OCI-LY1 (cell line): ENCODE data around the gene PDE2A.

Experiments
- H2AFZ ChIP-seq: fragments of 200-600 bp; sonication (generic), shearing (Covaris generic); 2 replicates; pipeline ENCODE4 v1.6.0; 2014; ENCODE audit warnings: antibody characterized with exemption, mild to moderate bottlenecking, low read length
- H3F3A ChIP-seq: fragments of 200-600 bp; sonication (generic), shearing (Covaris generic); 2 replicates; pipeline ENCODE4 v1.6.0; 2014; ENCODE audit warnings: mild to moderate bottlenecking, antibody characterized with exemption, low read length, moderate library complexity; ENCODE audit not compliant: insufficient read depth
- H3K27ac ChIP-seq: fragments of 200-600 bp; sonication (generic); 2 replicates; pipeline ENCODE4 v1.5.1; 2014; ENCODE audit warnings: low read length, mixed run types, mild to moderate bottlenecking, low read depth; ENCODE audit not compliant: poor library complexity, severe bottlenecking
- H3K27me3 ChIP-seq: fragments of 200-600 bp; sonication (generic); 2 replicates; pipeline ENCODE4 v1.6.0; 2014; ENCODE audit warnings: antibody characterized with exemption, mild to moderate bottlenecking, low read length, moderate library complexity; ENCODE audit not compliant: insufficient read depth
- H3K36me3 ChIP-seq: fragments of 200-600 bp; sonication (generic); 2 replicates; pipeline ENCODE4 v1.6.1; 2014; ENCODE audit warnings: mild to moderate bottlenecking, antibody characterized with exemption, low read length, moderate library complexity, mixed read lengths; ENCODE audit not compliant: insufficient read depth
- H3K4me1 ChIP-seq: fragments of 200-600 bp; sonication (generic); 2 replicates; pipeline ENCODE4 v1.5.1; 2014; ENCODE audit warnings: mild to moderate bottlenecking, low read length, moderate library complexity; ENCODE audit not compliant: insufficient read depth, severe bottlenecking
- H3K4me2 ChIP-seq: fragments of 200-600 bp; sonication (generic), shearing (Covaris generic); 2 replicates; pipeline ENCODE4 v1.6.1; 2014; ENCODE audit warnings: low read length
- H3K4me3 ChIP-seq: fragments of 200-600 bp; sonication (generic); 2 replicates; pipeline ENCODE4 v1.5.1; 2014; ENCODE audit warnings: low read length, low read depth, mild to moderate bottlenecking, mixed read lengths; ENCODE audit not compliant: poor library complexity, severe bottlenecking
- H3K79me2 ChIP-seq: fragments of 200-600 bp; shearing (Covaris generic); 2 replicates; pipeline ENCODE4 v1.6.1; 2016; ENCODE audit warnings: mixed run types, low read length, mixed read lengths; ENCODE audit not compliant: insufficient read depth
- H3K9ac ChIP-seq: fragments of 200-600 bp; sonication (generic), shearing (Covaris generic); 2 replicates; pipeline ENCODE4 v1.6.1; 2014; ENCODE audit warnings: mild to moderate bottlenecking, low read length, mixed read lengths
- H3K9me2 ChIP-seq: fragments of 200-600 bp; sonication (generic), shearing (Covaris generic); 2 replicates; pipeline ENCODE4 v1.6.1; 2014; ENCODE audit warnings: low read depth, mild to moderate bottlenecking, low read length, mixed read lengths
- H3K9me3 ChIP-seq: fragments of 200-600 bp; shearing (Covaris generic); 2 replicates; pipeline ENCODE4 v1.6.1; 2014; ENCODE audit warnings: low read length, mixed read lengths
- H4K20me1 ChIP-seq: fragments of 200-600 bp; sonication (generic), shearing (Covaris generic); 2 replicates; pipeline ENCODE4 v1.6.0; 2016; ENCODE audit warnings: mild to moderate bottlenecking, low read length; ENCODE audit not compliant: insufficient read depth
- CTCF ChIP-seq: fragments of 200-600 bp; sonication (generic), shearing (Covaris generic); IDR thresholded peaks from 2 replicates; pipeline ENCODE4 v1.5.1; 2017; ENCODE audit warnings: mild to moderate bottlenecking, antibody characterized with exemption, low read length, moderate library complexity, mixed read lengths
- EZH2 ChIP-seq: fragments of 200-600 bp; sonication (generic), shearing (Covaris generic); IDR thresholded peaks from 2 replicates; pipeline ENCODE4 v1.8.0; 2017; ENCODE audit warnings: borderline replicate concordance, mixed run types, mild to moderate bottlenecking, antibody characterized with exemption, low read length, moderate library complexity, mixed read lengths

Gene PDE2A

GRCh38 chr11:72706579-72706978, 32.4 kb upstream of the PDE2A start:
- H2AFZ ChIP-seq = no peak overlapping the region
- H3K36me3 ChIP-seq = peaks cover 78% of the 10 kb centered on the region; the same call in 1 of the 2 replicates
- TF ChIP-seq EZH2 (no peak), CTCF (no peak)
- H3K4me2 ChIP-seq = no peak overlapping the region
- no peak overlapping the region for H3K9ac ChIP-seq
- no peaks in the 10 kb centered on the region for H3K4me1 ChIP-seq
- no peaks in the 10 kb centered on the region for H4K20me1 ChIP-seq
- no peaks in the 10 kb centered on the region for H3K9me2 ChIP-seq
- H3K27me3 ChIP-seq = no peaks in the 10 kb centered on the region
- no peak overlapping the region for H3K4me3 ChIP-seq
- no peaks in the 10 kb centered on the region for H3K79me2 ChIP-seq
- H3K9me3 ChIP-seq = no peaks in the 10 kb centered on the region
- no peaks in the 10 kb centered on the region for H3F3A ChIP-seq
- H3K27ac ChIP-seq = no peak overlapping the region

DNA sequence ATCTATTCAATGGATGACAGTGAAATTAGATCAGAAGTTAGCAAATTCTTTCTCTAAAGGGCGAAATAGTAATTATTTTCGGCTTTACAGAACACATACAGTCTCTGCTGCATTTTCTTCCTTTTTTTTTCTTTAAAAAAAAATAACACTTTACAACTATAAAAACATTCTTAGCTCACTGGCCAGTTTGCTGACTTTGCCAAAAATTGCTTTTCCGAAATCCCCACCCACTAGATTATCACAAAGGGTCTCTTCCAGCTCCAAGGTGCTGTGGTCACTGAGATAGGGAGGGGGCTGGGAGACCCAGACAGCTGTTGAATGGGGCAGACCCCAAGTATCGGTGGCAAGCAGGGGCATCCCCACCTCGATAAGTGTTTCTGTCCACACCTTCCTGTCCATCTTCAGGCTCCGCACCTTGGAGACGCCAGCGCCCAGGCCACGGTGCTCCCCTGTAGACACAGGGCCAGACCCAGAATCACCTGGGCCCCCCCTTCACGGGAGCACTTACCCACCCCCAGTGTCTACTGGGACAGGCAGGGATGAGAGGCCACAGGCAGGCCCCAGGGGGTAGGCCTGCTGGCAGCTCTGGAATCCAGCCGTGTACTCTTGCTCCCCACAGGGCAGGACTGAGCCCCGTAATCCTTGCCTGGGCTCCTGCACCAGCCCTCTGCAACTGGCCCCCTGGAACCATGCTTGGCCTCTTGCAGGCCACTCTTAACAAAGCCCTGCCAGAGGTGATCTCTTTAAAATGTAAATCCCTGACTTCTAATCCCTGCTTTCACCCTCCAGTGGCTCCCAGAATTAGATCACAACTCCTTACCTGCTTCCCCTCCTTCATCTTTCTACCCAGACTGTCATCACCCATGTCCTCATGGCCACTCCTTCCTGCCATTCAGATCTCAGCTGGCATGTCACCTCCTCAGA, 31.5 kb upstream of the PDE2A start:
- Histone ChIP-seq H3K9me3 (no peaks in the 10 kb centered on the region), H2AFZ (no peak overlapping the region), H3K4me2 (no peak overlapping the region), H4K20me1 (no peaks in the 10 kb centered on the region), H3K4me3 (no peak overlapping the region), H3K27ac (no peak overlapping the region), H3K4me1 (no peaks in the 10 kb centered on the region), H3K9ac (no peak overlapping the region), H3K27me3 (no peaks in the 10 kb centered on the region), H3K36me3 (peaks cover 79% of the 10 kb centered on the region; the same call in 1 of the 2 replicates), H3F3A (no peaks in the 10 kb centered on the region), H3K9me2 (no peaks in the 10 kb centered on the region), H3K79me2 (no peaks in the 10 kb centered on the region)
- TF ChIP-seq CTCF = no peak
- TF ChIP-seq EZH2 = no peak

- Histone ChIP-seq H3K9me2 (no peaks in the 10 kb centered on the region), H3K27ac (no peak overlapping the region), H2AFZ (no peak overlapping the region), H3K4me1 (no peaks in the 10 kb centered on the region), H3K9ac (no peak overlapping the region), H3K79me2 (no peaks in the 10 kb centered on the region), H3K36me3 (peaks cover 79% of the 10 kb centered on the region; the same call in 1 of the 2 replicates), H3K4me3 (no peak overlapping the region), H3F3A (no peaks in the 10 kb centered on the region), H3K9me3 (no peaks in the 10 kb centered on the region), H4K20me1 (no peaks in the 10 kb centered on the region), H3K27me3 (no peaks in the 10 kb centered on the region), H3K4me2 (no peak overlapping the region)
- no peak for TF ChIP-seq CTCF
- no peak for TF ChIP-seq EZH2
Observed at GRCh38 chr11:72704783-72705265, 30.6 kb upstream of the PDE2A start.
